ENCODE measurements around the gene CAMKMT. TPM values are rescaled to one million over a fixed set of nuclear protein-coding genes. Genes with fewer than 3 reads are reported as not detected.

CAMKMT gene
- total RNA-seq, 1 donor from 2014 or later = 11.4 TPM

- intact Hi-C loops (cut with micrococcal nuclease) = no loop called here
Measured at GRCh38 chr2:44767691-44768090, 405.9 kb downstream of the CAMKMT start.

GRCh38 chr2:44768438-44769236, 406.9 kb downstream of the CAMKMT start:
- intact Hi-C loops (cut with micrococcal nuclease) = no loop called here

GRCh38 chr2:44769349-44770011, 407.7 kb downstream of the CAMKMT start:
- intact Hi-C loops (cut with micrococcal nuclease) = no loop called here

GRCh38 chr2:44770221-44771195, 408.8 kb downstream of the CAMKMT start:
- intact Hi-C loops (cut with micrococcal nuclease) = no loop called here

GRCh38 chr2:44771522-44771921, 409.8 kb downstream of the CAMKMT start:
- intact Hi-C loops (cut with micrococcal nuclease) = no loop called here

GRCh38 chr2:44772131-44772530, 410.4 kb downstream of the CAMKMT start:
- intact Hi-C loops (cut with micrococcal nuclease) = no loop called here

GRCh38 chr2:44772669-44773378, 411.1 kb downstream of the CAMKMT start:
- intact Hi-C loops (cut with micrococcal nuclease) = no loop called here

- intact Hi-C loops (cut with micrococcal nuclease) = no loop called here
Measured at GRCh38 chr2:44774826-44775492, 413.2 kb downstream of the CAMKMT start.

GRCh38 chr2:44777036-44777435, 415.3 kb downstream of the CAMKMT start:
- intact Hi-C loops (cut with micrococcal nuclease) = no loop called here

GRCh38 chr2:44777537-44777936, 415.8 kb downstream of the CAMKMT start:
- intact Hi-C loops (cut with micrococcal nuclease) = no loop called here

- intact Hi-C loops (cut with micrococcal nuclease) = no loop called here
Measured at GRCh38 chr2:44778221-44778654, 416.5 kb downstream of the CAMKMT start.

- intact Hi-C loops (cut with micrococcal nuclease) = no loop called here
Measured at GRCh38 chr2:44778671-44779476, 417.1 kb downstream of the CAMKMT start.

- intact Hi-C loops (cut with micrococcal nuclease) = no loop called here
Measured at GRCh38 chr2:44779793-44780192, 418.0 kb downstream of the CAMKMT start.

GRCh38 chr2:44780406-44780805, 418.7 kb downstream of the CAMKMT start:
- intact Hi-C loops (cut with micrococcal nuclease) = no loop called here

GRCh38 chr2:44785433-44785832, 423.7 kb downstream of the CAMKMT start:
- intact Hi-C loops (cut with micrococcal nuclease) = no loop called here

- intact Hi-C loops (cut with micrococcal nuclease) = no loop called here
Measured at GRCh38 chr2:44786045-44786816, 424.5 kb downstream of the CAMKMT start.

GRCh38 chr2:44786817-44787214, 425.1 kb downstream of the CAMKMT start:
- intact Hi-C loops (cut with micrococcal nuclease) = no loop called here

- intact Hi-C loops (cut with micrococcal nuclease) = no loop called here
Measured at GRCh38 chr2:44787663-44788062, 425.9 kb downstream of the CAMKMT start.

- intact Hi-C loops (cut with micrococcal nuclease) = no loop called here
Measured at GRCh38 chr2:44789446-44789845, 427.7 kb downstream of the CAMKMT start.

All from T-helper 1 cell treated with Interleukin-12 subunit alpha and Interleukin-12 subunit beta and Interleukin-4 antibody, amounts not matched to agents 30 ng/mL and 1 ng/mL, for 36 hours (primary cell).